ENCODE measurements around the gene UTP20.

The UTP20 gene

DNA sequence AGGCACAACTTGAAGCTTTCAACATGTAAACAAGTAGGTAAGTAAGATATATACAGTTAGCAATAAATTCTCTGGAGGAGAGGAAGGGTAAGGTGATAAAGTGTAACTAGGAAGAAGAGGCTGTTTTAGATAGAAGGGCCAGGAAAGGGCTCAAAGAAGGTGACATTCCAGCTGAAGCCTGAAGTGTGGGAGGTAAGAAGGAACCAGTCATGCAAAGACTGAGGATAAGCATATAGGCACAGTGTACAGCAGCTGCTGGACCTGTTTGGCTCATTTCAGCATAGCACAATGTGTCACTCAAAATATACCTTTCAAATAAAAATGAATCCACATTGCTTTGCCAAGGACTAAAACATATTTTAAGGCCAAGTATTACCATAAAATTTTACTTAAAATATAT lies 156.2 kb downstream of the UTP20 start:
- no peak for DNase-seq

Data from hypothalamus (tissue), 51 donors.